Activated CD4-positive, alpha-beta T cell treated with anti-CD3 and anti-CD28 coated beads for 4 hours (primary cell): Measurements from ENCODE around the gene DDX11.
"Not testable (repeated sequence)": the region's sequence is repeated elsewhere in the genome, so short reads cannot be mapped to it uniquely, and the experiment has no call there.

Experiments used
- DNase-seq, 2 donors: peaks; one replicate each; pipeline ENCODE4 v3.0.0-alpha.2; 2020

The DDX11 gene

GRCh38 chr12:31100503-31101208, 27.0 kb downstream of the DDX11 start:
- DNase-seq: not testable (repeated sequence)

- not testable (repeated sequence) for DNase-seq
Observed at GRCh38 chr12:31102125-31102524, 28.5 kb downstream of the DDX11 start.

- DNase-seq: not testable (repeated sequence)
Observed at GRCh38 chr12:31102596-31102995, 28.9 kb downstream of the DDX11 start.

GRCh38 chr12:31103561-31103975, 29.9 kb downstream of the DDX11 start:
- DNase-seq: not testable (repeated sequence)

GRCh38 chr12:31104220-31104619, 30.6 kb downstream of the DDX11 start:
- not testable (repeated sequence) for DNase-seq

- DNase-seq: not testable (repeated sequence)
Observed at GRCh38 chr12:31104773-31105172, 31.1 kb downstream of the DDX11 start.

GRCh38 chr12:31105668-31106067, 32.0 kb downstream of the DDX11 start:
- DNase-seq: no peak

- DNase-seq: no peak
Observed at GRCh38 chr12:31106101-31106803, 32.6 kb downstream of the DDX11 start.

GRCh38 chr12:31109773-31110172, 36.1 kb downstream of the DDX11 start:
- not testable (repeated sequence) for DNase-seq

GRCh38 chr12:31110263-31110662, 36.6 kb downstream of the DDX11 start:
- DNase-seq: not testable (repeated sequence)

- not testable (repeated sequence) for DNase-seq
Observed at GRCh38 chr12:31115092-31115601, 41.5 kb downstream of the DDX11 start.

GRCh38 chr12:31116846-31117202, 43.2 kb downstream of the DDX11 start:
- not testable (repeated sequence) for DNase-seq

GRCh38 chr12:31117203-31118011, 43.7 kb downstream of the DDX11 start:
- peak; percentile 69 for DNase-seq

- DNase-seq: peak; percentile 31 to 45
Observed at GRCh38 chr12:31118347-31119191, 44.9 kb downstream of the DDX11 start.

- no peak for DNase-seq
Observed at GRCh38 chr12:31119192-31119802, 45.6 kb downstream of the DDX11 start.

GRCh38 chr12:31119803-31120211, 46.1 kb downstream of the DDX11 start:
- DNase-seq: no peak

- no peak for DNase-seq
Observed at GRCh38 chr12:31120392-31121008, 46.8 kb downstream of the DDX11 start.

- not testable (repeated sequence) for DNase-seq
Observed at GRCh38 chr12:31121022-31121728, 47.5 kb downstream of the DDX11 start.

GRCh38 chr12:31122481-31122880, 48.8 kb downstream of the DDX11 start:
- no peak for DNase-seq

GRCh38 chr12:31124158-31124557, 50.5 kb downstream of the DDX11 start:
- DNase-seq: not testable (repeated sequence)

- not testable (repeated sequence) for DNase-seq
Observed at GRCh38 chr12:31125171-31125570, 51.5 kb downstream of the DDX11 start.
